PFSK-1 (cell line): ENCODE results near the gene KLHL9.

Source experiments
- FOXP2 ChIP-seq: optimal IDR thresholded peaks from 2 replicates; pipeline ENCODE3; 2011; ENCODE audit warnings: borderline replicate concordance, control low read depth, inconsistent platforms; ENCODE audit not compliant: insufficient read depth; ENCODE audit errors: extremely low read length, extremely low read depth
- POLR2AphosphoS5 ChIP-seq: IDR thresholded peaks from 2 replicates; pipeline ENCODE4 v1.6.1; 2012; ENCODE audit warnings: low read depth, mild to moderate bottlenecking, control low read depth, low read length, moderate library complexity
- REST ChIP-seq, 2 experiments: IDR thresholded peaks; 2 replicates each; pipeline versions ENCODE4 v1.6.1 to v1.8.0; 2011 to 2012; ENCODE audit warnings: low read depth in 2 of 2, low read length in 2 of 2, control low read depth in 1 of 2, inconsistent platforms in 1 of 2, mild to moderate bottlenecking in 1 of 2, moderate library complexity in 1 of 2; ENCODE audit not compliant: insufficient read depth in 1 of 2
- SIN3A ChIP-seq: IDR thresholded peaks from 2 replicates; pipeline ENCODE4 v1.6.1; 2012; ENCODE audit warnings: mild to moderate bottlenecking, low read length, moderate library complexity, borderline replicate concordance; ENCODE audit not compliant: insufficient read depth
- TAF1 ChIP-seq: IDR thresholded peaks from 2 replicates; pipeline ENCODE4 v1.6.1; 2012; ENCODE audit warnings: low read length, control low read depth, borderline replicate concordance; ENCODE audit not compliant: insufficient read depth

The KLHL9 gene

GRCh38 chr9:21362287-21362686 is 27.1 kb upstream of the KLHL9 start:
- TF ChIP-seq SIN3A = no peak
- no peak for TF ChIP-seq TAF1
- TF ChIP-seq FOXP2 = no peak
- no peak for TF ChIP-seq REST (IDR thresholded peaks at IDR 0.05; ENCODE audit: insufficient read depth in 1 of 2, low read depth in 2 of 2, low read length in 2 of 2)
- TF ChIP-seq POLR2AphosphoS5 = no peak

- TF ChIP-seq SIN3A (no peak), REST (IDR thresholded peaks at IDR 0.05; ENCODE audit: insufficient read depth in 1 of 2, low read depth in 2 of 2, low read length in 2 of 2) (no peak), TAF1 (no peak), FOXP2 (no peak), POLR2AphosphoS5 (no peak)
Observed at GRCh38 chr9:21357479-21358460, 22.6 kb upstream of the KLHL9 start.

- TF ChIP-seq FOXP2 (no peak), TAF1 (no peak), POLR2AphosphoS5 (no peak), REST (IDR thresholded peaks at IDR 0.05; ENCODE audit: insufficient read depth in 1 of 2, low read depth in 2 of 2, low read length in 2 of 2) (no peak), SIN3A (no peak)
Observed at GRCh38 chr9:21350787-21351186, 15.6 kb upstream of the KLHL9 start, which contains the start of gene IFNA6. IFNA6 (minus strand) TSS chr9:21350887; CDS start chr9:21350887, 0 bp downstream.

- TF ChIP-seq SIN3A (no peak), FOXP2 (no peak), POLR2AphosphoS5 (no peak), REST (IDR thresholded peaks at IDR 0.05; ENCODE audit: insufficient read depth in 1 of 2, low read depth in 2 of 2, low read length in 2 of 2) (no peak), TAF1 (no peak)
Observed at GRCh38 chr9:21348430-21348970, 13.3 kb upstream of the KLHL9 start.
